Mucosa of stomach (tissue), 1 donor: ENCODE measurements around the gene UBL5.

ENCODE experiments used
- H3K27me3 ChIP-seq: one replicate; pipeline ENCODE4 v1.7.0; 2013; ENCODE audit warnings: mild to moderate bottlenecking, low read length; ENCODE audit not compliant: control insufficient read depth, insufficient read depth
- H3K36me3 ChIP-seq: one replicate; pipeline ENCODE4 v1.7.0; 2013; ENCODE audit warnings: low read length; ENCODE audit not compliant: control insufficient read depth, insufficient read depth
- H3K4me1 ChIP-seq: one replicate; pipeline ENCODE4 v1.7.0; 2013; ENCODE audit warnings: mild to moderate bottlenecking, low read length; ENCODE audit not compliant: control insufficient read depth, insufficient read depth
- H3K4me3 ChIP-seq: one replicate; pipeline ENCODE4 v1.7.0; 2013; ENCODE audit warnings: low read length
- H3K9ac ChIP-seq: one replicate; pipeline ENCODE4 v1.7.0; 2013; ENCODE audit warnings: mild to moderate bottlenecking, low read length, moderate library complexity
- H3K9me3 ChIP-seq: one replicate; pipeline ENCODE4 v1.7.0; 2013; ENCODE audit warnings: mild to moderate bottlenecking, low read length, moderate library complexity; ENCODE audit not compliant: control insufficient read depth
- donor health status: Pancreatic carcinoma.

The UBL5 gene

DNA sequence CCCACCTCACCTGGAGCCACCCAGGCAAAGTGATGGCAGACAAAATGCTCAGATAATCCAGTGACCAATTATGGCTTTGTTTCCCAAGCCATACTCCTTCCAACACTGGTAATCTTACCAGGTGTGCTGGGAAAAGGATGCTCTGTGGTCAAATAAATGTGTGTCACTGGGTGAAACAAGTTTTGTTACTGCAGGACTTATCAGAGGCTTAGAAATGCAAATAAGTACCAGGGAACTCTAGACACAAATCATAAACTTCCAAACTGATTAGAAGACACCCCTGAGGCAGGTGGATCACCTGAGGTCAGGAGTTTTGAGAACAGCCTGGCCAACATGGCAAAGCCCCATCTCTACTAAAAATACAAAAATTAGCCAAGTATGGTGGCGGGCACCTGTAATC lies 33.8 kb downstream of the UBL5 start:
- H3K27me3 ChIP-seq: no peaks in the 10 kb centered on the region
- no peaks in the 10 kb centered on the region for H3K4me1 ChIP-seq
- H3K9me3 ChIP-seq: no peaks in the 10 kb centered on the region
- H3K36me3 ChIP-seq: no peaks in the 10 kb centered on the region
- H3K9ac ChIP-seq: no peak overlapping the region
- H3K4me3 ChIP-seq: no peak overlapping the region

DNA sequence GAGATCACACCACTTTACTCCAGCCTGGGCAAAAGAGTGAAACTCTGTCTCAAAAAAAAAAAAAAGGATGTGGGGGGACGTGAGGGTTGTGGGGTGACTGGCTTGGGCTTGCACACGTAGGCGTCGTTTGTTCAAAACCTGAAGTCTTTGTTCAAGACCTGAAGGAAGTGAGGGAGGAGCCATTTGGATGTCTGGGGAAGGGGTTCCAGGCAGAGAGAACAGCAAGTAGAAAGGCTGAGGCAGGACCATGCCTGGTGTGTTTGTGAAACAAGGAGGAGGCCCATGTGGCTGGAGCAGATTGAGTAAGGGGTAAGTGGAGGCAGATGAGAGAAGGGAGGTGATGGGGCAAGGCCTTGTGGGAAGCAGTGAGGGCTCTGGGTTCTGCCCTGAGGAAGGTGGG lies 35.2 kb downstream of the UBL5 start:
- Histone ChIP-seq H3K9me3 (no peaks in the 10 kb centered on the region), H3K4me3 (no peak overlapping the region), H3K4me1 (no peaks in the 10 kb centered on the region)

DNA sequence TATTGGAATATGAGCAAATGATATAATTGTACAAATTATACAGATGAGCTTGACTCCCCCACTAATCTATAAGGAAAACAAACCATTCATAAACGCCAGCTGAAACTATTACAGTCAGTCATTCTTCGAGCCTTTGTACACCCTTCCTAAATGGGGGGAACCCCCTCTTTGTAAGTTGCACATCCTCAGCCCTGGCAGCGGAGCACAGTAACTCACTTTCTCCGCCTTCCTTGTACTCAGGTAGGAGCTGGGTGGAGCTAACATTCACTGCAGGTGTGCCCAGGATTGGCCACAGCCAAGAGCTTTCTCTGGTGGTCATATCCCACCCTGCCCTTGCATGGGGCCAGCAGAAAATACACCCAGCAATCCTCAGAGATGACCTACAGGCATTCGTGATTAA lies 36.0 kb downstream of the UBL5 start:
- H3K27me3 ChIP-seq: no peaks in the 10 kb centered on the region
- no peak overlapping the region for H3K9ac ChIP-seq
- H3K4me1 ChIP-seq: no peaks in the 10 kb centered on the region
- H3K9me3 ChIP-seq: no peaks in the 10 kb centered on the region
- no peaks in the 10 kb centered on the region for H3K36me3 ChIP-seq
- H3K4me3 ChIP-seq: no peak overlapping the region

More for the DNA sequence above, 35.2 kb downstream of the UBL5 start:
- Histone ChIP-seq H3K9ac (no peak overlapping the region), H3K36me3 (no peaks in the 10 kb centered on the region), H3K27me3 (no peaks in the 10 kb centered on the region)

DNA sequence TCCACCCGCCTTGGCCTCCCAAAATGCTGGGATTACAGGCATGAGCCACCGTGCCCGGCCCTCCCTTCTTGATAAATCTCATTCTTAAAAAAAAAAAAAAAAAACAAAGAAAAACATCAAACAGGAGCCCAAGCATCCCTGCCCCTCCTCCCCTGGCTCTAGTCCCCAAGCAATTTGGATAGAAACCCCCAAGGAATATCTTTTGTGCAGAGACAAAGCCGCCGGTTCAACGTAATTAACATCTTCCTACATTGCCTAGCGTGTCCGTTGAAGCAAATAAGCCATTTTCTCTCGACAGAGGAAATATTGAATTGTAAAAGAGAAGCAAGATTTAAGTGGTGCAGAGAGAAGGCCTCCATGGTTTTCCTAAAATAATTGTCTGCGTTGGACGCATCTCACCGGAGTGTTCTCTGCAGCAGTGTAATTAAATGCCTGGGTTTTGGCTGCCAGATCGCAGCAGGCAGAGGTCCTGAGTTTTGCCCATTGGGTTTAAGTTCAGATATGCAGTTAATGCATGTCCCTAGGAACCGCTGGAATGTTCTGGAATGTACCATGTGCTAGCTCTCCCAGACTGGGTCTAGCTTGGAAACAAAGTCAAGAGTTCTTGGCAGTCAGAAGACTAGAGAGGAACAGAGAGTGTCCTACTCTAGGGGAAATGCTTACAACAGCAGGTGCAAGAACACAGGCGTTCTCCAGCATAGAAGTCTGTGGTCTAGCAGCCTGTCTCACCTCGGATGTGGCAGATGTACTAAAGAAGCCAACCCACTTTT lies 38.2 kb downstream of the UBL5 start:
- Histone ChIP-seq H3K36me3 (no peaks in the 10 kb centered on the region), H3K9me3 (no peaks in the 10 kb centered on the region)

DNA sequence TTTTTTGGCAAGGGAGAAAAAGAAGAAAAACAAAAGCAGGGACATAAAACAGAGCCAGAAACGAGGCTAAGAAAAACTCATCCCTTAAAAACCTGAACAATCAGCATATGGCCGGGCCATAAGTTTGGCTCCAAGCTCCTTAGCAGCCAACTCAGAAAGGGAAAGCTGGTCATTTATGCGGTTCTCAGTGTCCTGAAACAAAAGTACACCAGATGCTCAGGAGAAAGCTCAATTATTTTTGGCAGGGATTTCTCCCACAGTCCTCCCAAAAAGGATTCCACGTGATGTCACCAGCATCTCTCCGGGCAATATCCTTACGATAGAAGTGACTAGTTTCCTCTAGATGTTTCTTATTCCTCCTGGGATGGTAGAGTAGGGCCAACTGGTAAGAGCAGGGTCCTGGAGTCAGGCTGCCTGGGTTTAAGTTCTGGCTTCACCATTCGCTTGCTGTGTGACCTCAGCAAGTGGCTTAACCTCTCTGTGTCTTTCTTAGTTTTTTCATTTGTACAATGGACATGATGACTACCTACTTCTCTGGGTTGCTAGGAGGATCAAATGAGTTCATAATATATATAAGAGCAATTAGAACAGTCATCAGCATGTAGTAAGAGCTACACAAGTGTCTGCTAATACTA lies 41.4 kb downstream of the UBL5 start:
- H3K4me1 ChIP-seq: no peaks in the 10 kb centered on the region
- no peak overlapping the region for H3K4me3 ChIP-seq
- no peaks in the 10 kb centered on the region for H3K27me3 ChIP-seq
- H3K36me3 ChIP-seq: no peaks in the 10 kb centered on the region
- H3K9ac ChIP-seq: no peak overlapping the region
- no peaks in the 10 kb centered on the region for H3K9me3 ChIP-seq

More for the DNA sequence above, 38.2 kb downstream of the UBL5 start:
- Histone ChIP-seq H3K9ac (no peak overlapping the region), H3K27me3 (no peaks in the 10 kb centered on the region), H3K4me1 (no peaks in the 10 kb centered on the region), H3K4me3 (no peak overlapping the region)

DNA sequence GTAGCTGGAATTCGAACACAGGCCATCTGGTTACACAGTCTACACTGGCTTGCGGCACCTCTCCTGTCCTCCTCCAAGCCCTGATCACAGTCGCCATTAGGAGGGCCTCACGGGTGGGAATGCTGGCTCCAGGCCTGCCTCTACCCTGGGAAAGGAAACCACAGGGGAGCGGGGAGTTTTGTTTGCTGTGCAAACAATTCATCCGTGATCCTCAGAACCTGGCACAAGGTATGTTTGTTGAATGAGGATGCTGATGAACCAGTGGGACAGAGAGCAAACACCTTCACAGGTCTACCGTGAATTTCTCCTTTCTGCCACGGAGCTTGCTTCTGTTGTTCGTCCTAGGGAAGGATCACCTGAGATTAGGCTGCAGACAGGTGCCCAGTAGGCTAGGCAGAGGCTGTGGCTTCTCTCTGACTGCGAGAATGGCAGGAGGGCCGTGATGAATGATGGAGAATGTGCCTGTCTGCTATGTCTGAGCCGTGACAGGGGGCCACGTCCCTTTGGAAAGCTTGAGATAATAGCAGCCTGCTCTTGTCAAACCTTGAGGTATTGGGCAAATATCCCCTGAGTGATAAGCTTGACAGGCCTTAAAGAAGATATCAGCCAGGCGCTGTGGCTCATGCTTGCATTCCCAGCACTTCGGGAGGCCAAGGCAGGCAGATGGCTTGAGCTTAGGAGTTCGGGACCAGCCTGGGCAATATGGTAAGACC lies 44.1 kb downstream of the UBL5 start:
- Histone ChIP-seq H3K4me1 (no peaks in the 10 kb centered on the region), H3K27me3 (no peaks in the 10 kb centered on the region), H3K9ac (no peak overlapping the region), H3K9me3 (no peaks in the 10 kb centered on the region), H3K4me3 (no peak overlapping the region), H3K36me3 (no peaks in the 10 kb centered on the region)

DNA sequence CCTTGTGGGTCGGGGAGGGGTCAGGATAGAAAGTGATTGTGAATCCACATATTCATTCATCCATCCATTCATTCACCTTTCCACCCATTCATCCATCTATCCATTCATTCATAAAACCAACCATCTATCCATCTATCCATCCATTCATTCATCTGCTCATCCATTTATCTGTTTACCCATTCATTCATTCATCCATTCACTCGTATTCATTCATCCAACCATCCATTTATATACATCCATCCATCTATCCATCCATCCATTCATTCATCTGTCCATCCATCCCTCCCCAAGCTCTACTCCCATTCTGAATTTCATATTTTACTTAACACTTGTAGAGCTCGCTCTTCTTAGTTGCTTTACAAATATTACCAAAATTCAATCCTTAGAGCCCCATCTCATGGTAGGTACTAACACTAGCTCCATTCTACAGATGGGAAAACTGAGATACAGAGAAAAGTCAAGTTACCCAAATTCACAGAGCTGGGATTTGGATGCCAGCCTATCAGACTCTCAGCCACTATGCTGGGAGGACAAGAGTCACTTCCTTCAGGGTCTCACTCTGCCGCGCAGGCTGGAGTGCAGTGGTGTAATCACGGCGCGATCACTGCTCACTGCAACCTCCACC lies 45.0 kb downstream of the UBL5 start:
- H3K4me3 ChIP-seq: no peak overlapping the region
- H3K9me3 ChIP-seq: no peaks in the 10 kb centered on the region
- H3K36me3 ChIP-seq: no peaks in the 10 kb centered on the region
- no peaks in the 10 kb centered on the region for H3K27me3 ChIP-seq
- no peak overlapping the region for H3K9ac ChIP-seq
- H3K4me1 ChIP-seq: no peaks in the 10 kb centered on the region

DNA sequence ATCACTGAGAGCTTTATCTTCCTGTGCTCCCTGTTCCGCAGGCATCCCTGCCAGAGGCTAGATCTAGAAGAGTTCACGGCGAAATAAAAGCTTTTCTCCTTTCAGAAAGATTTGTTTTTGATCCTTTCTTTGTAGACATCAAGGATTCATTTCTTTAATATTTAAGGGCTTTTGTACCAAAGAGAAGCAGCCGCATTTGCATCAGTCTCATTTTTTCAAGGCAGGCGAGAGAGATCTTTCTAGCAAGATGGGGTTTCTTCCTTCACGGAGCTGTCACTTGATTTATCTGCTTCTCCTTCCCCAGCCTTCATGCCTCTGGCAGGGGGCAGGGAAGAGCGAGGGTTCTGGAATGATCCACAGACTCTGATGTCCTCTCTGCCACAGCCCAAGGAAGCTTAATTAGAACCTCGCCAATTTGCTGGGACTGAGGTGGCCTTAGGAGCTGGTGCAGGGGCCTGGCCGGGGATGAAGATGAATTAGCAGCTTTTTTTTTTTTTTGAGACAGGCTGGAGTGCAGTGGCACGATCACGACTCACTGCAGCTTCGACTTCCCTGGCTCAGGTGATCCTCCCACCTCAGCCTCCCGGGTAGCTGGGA lies 47.4 kb downstream of the UBL5 start:
- Histone ChIP-seq H3K9me3 (no peaks in the 10 kb centered on the region), H3K4me3 (no peak overlapping the region)

DNA sequence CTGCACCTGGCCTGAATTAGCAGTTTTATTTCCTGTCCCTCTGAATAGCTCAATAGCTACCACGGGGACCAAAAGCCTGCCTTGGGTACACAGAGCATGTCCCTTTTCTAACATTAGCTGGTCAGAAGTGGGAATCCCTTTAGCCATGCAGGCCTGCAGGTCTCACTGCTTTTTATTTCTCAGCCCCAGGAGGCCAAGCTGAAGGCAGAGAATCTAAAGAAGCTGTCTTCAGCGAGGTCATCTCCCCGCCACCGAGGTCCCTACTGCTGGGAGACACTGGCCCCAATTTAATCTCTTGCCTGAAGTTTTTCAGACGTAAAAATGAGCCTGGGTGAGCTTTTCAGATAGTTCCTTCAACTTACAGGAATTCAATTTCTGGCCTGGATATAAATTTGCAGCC lies 48.1 kb downstream of the UBL5 start:
- H3K36me3 ChIP-seq: no peaks in the 10 kb centered on the region
- H3K4me1 ChIP-seq: no peaks in the 10 kb centered on the region
- H3K9me3 ChIP-seq: no peaks in the 10 kb centered on the region
- no peaks in the 10 kb centered on the region for H3K27me3 ChIP-seq
- no peak overlapping the region for H3K9ac ChIP-seq
- no peak overlapping the region for H3K4me3 ChIP-seq

More for the DNA sequence above, 47.4 kb downstream of the UBL5 start:
- Histone ChIP-seq H3K27me3 (no peaks in the 10 kb centered on the region), H3K4me1 (no peaks in the 10 kb centered on the region), H3K9ac (no peak overlapping the region), H3K36me3 (no peaks in the 10 kb centered on the region)

DNA sequence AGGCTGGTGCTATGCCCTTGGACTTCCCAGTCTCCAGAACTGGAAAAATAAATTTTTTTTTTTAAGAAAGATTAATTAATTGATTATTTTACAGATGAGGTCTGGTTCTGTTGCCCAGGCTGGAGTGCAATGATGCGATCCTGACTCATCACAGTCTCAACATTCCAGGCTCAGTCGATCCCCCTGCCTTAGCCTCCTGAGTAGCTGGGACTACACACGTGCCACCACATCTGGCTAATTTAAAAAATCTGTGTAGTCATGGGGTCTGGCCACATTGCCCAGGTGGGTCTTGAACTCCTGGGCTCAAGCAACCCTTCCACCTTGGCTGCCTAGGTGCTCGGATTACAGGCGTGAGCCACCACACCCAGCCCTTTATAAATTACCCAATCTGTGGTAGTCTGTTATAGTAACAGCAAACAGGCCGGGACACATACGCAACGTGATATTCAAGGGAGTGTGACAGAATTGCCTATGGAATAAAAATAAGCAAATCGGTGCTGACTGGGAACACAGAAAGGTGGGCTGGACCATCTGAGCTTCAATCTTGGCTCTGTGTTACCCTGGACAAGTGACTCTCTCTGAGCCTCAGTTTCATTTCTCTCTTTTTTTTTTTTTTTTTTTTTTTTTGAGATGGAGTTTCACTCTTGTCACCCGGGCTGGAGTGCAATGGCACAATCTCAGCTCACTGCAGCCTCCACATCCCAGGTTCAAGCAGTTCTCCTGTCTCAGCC lies 50.2 kb downstream of the UBL5 start:
- Histone ChIP-seq H3K9ac (no peak overlapping the region), H3K9me3 (no peaks in the 10 kb centered on the region), H3K4me1 (no peaks in the 10 kb centered on the region), H3K36me3 (no peaks in the 10 kb centered on the region), H3K4me3 (no peak overlapping the region), H3K27me3 (no peaks in the 10 kb centered on the region)

DNA sequence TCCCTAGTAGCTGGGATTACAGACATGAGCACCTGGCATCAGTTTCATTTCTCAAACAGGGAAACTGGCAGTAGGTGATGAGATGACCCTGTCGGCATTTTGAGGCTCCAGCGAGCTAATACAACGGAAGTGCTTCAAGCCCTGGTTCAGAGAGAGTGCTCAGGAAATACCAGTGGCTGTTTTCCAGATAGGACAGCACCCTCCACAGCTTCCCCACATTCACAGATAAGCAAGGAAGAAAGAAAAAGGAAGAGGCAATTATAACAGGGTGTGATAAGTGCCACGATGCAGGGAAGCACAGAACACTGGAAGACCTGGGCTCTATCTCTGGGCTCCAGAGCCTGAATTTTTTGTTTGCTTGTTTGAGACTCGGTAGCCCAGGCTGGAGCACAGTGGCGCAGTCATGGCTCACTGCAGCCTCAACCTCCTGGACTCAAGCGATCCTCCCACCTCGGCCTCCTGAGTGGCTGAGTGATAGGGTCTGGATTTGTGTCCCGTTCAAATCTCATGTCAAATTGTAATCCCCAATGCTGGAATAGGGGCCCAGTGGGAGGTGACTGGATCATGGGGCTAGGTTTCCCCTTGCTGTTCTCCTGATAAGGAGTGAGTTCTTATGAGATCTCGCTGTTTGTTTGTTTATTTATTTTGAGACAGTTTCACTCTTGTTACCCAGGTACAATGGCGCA lies 50.9 kb downstream of the UBL5 start:
- H3K36me3 ChIP-seq: no peaks in the 10 kb centered on the region
- H3K4me1 ChIP-seq: no peaks in the 10 kb centered on the region
- H3K4me3 ChIP-seq: no peak overlapping the region
- H3K27me3 ChIP-seq: no peaks in the 10 kb centered on the region
- no peaks in the 10 kb centered on the region for H3K9me3 ChIP-seq
- no peak overlapping the region for H3K9ac ChIP-seq
